HEK293T (cell line): ENCODE data around the gene CALML3.

Experiments used
- CTCF ChIA-PET: fragments of 350-600 bp; formaldehyde crosslinking; extraction: SDS; loops from one replicate; lab custom pipeline; 2021; ENCODE audit warnings: antibody characterized with exemption, inconsistent platforms; lab: Yijun Ruan, JAX
- POLR2A ChIA-PET: fragments of 350-600 bp; formaldehyde crosslinking; extraction: SDS; loops from one replicate; lab custom pipeline; 2020; ENCODE audit warnings: antibody characterized with exemption, inconsistent platforms; lab: Yijun Ruan, JAX
- DNase-seq: peaks from one replicate; pipeline ENCODE4 v3.0.0; 2012; ENCODE audit warnings: mixed read lengths; ENCODE audit errors: extremely low spot score
- ARNT ChIP-seq: fragments of 450-650 bp; IDR thresholded peaks from 2 replicates; pipeline ENCODE4 v1.6.1; 2017; ENCODE audit warnings: mild to moderate bottlenecking
- BHLHE40 ChIP-seq: fragments of 450-650 bp; IDR thresholded peaks from 2 replicates; pipeline ENCODE4 v1.6.1; 2016; ENCODE audit warnings: mild to moderate bottlenecking, moderate library complexity, borderline replicate concordance
- CTBP1 ChIP-seq: fragments of 450-650 bp; IDR thresholded peaks from 2 replicates; pipeline ENCODE4 v1.6.1; 2016; ENCODE audit warnings: borderline replicate concordance
- ELF4 ChIP-seq: fragments of 450-650 bp; IDR thresholded peaks from 2 replicates; pipeline ENCODE4 v1.6.1; 2017; ENCODE audit warnings: antibody characterized with exemption
- FOXA1 ChIP-seq: fragments of 450-650 bp; IDR thresholded peaks from 2 replicates; pipeline ENCODE4 v1.6.1; 2016; ENCODE audit warnings: mild to moderate bottlenecking
- FOXK2 ChIP-seq: fragments of 450-650 bp; IDR thresholded peaks from 2 replicates; pipeline ENCODE4 v1.6.1; 2016; ENCODE audit warnings: mild to moderate bottlenecking
- FOXM1 ChIP-seq: fragments of 450-650 bp; IDR thresholded peaks from 2 replicates; pipeline ENCODE4 v1.6.1; 2017; ENCODE audit warnings: mild to moderate bottlenecking, borderline replicate concordance
- HDGF ChIP-seq: fragments of 450-650 bp; IDR thresholded peaks from 2 replicates; pipeline ENCODE4 v1.6.1; 2017; ENCODE audit warnings: antibody characterized with exemption, borderline replicate concordance
- L3MBTL2 ChIP-seq: fragments of 450-650 bp; conservative IDR thresholded peaks from 2 replicates; pipeline ENCODE4 v1.6.1; 2016; ENCODE audit warnings: mild to moderate bottlenecking
- LEF1 ChIP-seq: fragments of 450-650 bp; IDR thresholded peaks from 2 replicates; pipeline ENCODE4 v1.6.1; 2017; ENCODE audit warnings: mild to moderate bottlenecking, borderline replicate concordance
- NFRKB ChIP-seq: fragments of 450-650 bp; IDR thresholded peaks from 2 replicates; pipeline ENCODE4 v1.6.1; 2016; ENCODE audit warnings: mild to moderate bottlenecking, moderate library complexity
- PKNOX1 ChIP-seq: fragments of 450-650 bp; IDR thresholded peaks from 2 replicates; pipeline ENCODE4 v1.6.1; 2016
- SP1 ChIP-seq: fragments of 450-650 bp; IDR thresholded peaks from 2 replicates; pipeline ENCODE4 v1.6.1; 2017
- SUZ12 ChIP-seq: fragments of 450-650 bp; IDR thresholded peaks from 2 replicates; pipeline ENCODE4 v1.6.1; 2016; ENCODE audit warnings: mild to moderate bottlenecking
- TARDBP ChIP-seq: fragments of 450-650 bp; IDR thresholded peaks from 2 replicates; pipeline ENCODE4 v1.6.1; 2016
- ZNF384 ChIP-seq: fragments of 450-650 bp; IDR thresholded peaks from 2 replicates; pipeline ENCODE4 v1.6.1; 2016

CALML3 gene

GRCh38 chr10:5514226-5514850 is 10.4 kb upstream of the CALML3 start:
- TF ChIP-seq ZNF384 (no peak), SUZ12 (no peak), BHLHE40 (no peak), FOXM1 (no peak), FOXA1 (no peak), ARNT (no peak), ELF4 (no peak), HDGF (no peak), PKNOX1 (no peak), NFRKB (no peak), CTBP1 (no peak), FOXK2 (no peak), L3MBTL2 (no peak), LEF1 (no peak), TARDBP (no peak), SP1 (no peak)
- ChIA-PET POLR2A (no interaction called here), CTCF (no interaction called here)
- DNase-seq = no peak

DNA sequence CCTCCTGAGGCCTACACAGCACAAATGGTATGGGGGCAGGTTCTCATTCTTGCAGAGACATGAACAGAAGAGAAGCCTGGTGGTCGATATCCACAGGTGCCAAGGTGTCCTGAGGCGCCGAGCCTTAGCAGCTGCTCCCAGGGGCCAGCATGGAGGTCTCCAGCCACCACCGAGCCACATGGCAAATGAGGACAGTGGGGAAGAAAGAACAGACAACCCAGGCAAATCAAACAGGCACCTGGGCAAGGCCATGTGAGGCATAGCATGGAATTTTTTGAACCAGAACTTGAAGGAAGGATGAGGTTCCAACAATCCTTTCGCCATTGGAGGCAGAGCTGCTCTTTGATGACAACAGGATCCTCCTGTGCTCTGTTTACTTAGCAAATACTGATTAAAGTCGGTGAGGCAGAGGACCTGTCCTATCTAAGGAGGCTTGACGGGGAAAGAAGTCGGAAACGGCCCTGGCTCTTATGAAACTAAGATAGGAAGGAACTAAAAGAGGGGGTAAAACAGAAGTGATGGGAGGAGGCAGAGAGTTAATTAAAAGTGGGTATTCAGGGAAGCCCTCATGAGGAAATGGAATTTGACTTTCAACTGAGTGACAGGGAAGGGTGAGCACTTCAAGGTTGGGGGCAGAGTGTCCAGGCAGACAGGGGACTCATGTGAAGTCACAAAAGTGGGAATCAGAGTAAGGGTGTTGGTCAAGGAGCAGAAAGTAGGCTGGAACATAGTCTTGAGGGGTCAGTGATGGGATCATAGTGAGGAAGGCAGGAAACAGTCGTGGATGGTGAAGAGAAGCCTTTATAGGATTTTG is 8.6 kb upstream of the CALML3 start:
- POLR2A ChIA-PET = no interaction called here
- TF ChIP-seq CTBP1 (no peak), PKNOX1 (no peak), ELF4 (no peak), HDGF (no peak), L3MBTL2 (no peak), TARDBP (no peak), ZNF384 (no peak)
- CTCF ChIA-PET = no interaction called here
- DNase-seq = no peak

DNA sequence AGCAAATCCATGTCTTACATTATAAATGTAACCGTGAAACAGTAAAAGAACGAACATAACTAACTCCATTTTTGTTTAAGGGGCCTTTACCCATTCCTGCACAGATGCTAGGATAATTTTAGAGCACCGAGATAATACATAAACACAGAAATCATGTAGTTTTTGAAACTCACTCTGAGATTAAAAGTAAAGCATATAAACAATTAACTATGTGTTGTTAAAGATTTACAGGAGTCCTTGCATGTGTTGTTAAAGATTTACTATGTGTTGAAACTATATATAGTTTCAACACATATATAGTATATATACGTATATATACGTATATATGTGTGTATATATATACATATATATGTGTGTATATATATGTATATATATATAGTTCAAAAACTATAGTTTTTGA is 7.2 kb upstream of the CALML3 start:
- no peak for DNase-seq
- POLR2A ChIA-PET = no interaction called here
- CTCF ChIA-PET = no interaction called here
- TF ChIP-seq ARNT (no peak), LEF1 (no peak), BHLHE40 (no peak)

DNA sequence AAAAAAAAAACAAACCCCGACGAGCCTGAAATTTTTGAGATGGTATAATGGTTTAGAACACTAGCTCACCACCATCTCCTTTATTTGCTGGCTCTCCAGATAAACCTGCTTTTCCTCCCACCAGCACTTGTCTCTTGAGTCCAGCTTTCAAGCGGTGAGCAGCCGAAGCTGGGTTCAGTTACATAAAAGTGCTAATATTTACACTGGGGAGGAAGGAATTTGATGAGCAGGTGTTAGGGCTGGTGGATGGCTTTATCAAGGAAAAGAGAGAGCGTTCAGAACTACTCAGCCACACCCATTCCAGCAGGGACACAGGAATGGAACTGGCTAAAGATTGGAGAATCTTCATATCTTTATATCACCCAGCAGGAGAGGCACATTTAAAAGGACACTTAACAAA is 6.6 kb upstream of the CALML3 start:
- ChIA-PET CTCF (no interaction called here), POLR2A (no interaction called here)
- TF ChIP-seq ZNF384 = no peak
- TF ChIP-seq CTBP1 = no peak
- TF ChIP-seq BHLHE40 = no peak
- no peak for TF ChIP-seq NFRKB
- TF ChIP-seq TARDBP = no peak
- no peak for TF ChIP-seq ARNT
- no peak for TF ChIP-seq FOXA1
- no peak for TF ChIP-seq LEF1
- TF ChIP-seq PKNOX1 = no peak
- no peak for TF ChIP-seq FOXK2
- no peak for TF ChIP-seq ELF4
- TF ChIP-seq SP1 = no peak
- TF ChIP-seq FOXM1 = no peak
- TF ChIP-seq HDGF = no peak
- no peak for TF ChIP-seq L3MBTL2
- no peak for TF ChIP-seq SUZ12
- no peak for DNase-seq

DNA sequence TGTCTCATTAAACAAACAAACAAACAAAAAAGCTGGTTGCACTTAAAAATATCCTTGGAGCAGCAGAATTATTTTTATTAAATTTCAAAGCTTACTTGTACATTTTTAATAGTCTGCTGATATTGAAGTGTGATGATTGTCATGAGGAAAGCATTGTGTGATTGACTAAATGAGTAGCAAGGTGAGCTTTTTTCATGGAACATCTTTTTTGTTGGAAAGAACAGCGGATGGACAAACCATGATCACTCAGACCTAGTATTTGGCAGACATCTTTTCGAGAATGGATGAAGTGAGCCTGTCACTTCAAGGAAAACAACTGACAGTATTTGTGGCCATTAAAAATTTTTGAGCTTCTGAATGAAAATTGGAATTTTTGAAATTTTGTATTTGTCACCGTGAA is 5.7 kb upstream of the CALML3 start:
- ChIA-PET POLR2A (no interaction called here), CTCF (interaction anchor here (0.6 kb wide), 1 partner anchor 13 kb away, joined by 3 read pairs; no protein-coding TSS in a partner anchor)
- TF ChIP-seq FOXK2 (no peak), LEF1 (no peak), HDGF (no peak), TARDBP (no peak), ELF4 (no peak), NFRKB (no peak), CTBP1 (no peak), L3MBTL2 (no peak), SP1 (no peak), BHLHE40 (no peak)
- DNase-seq = no peak
